ENCODE results near the gene NUP98.

DNA sequence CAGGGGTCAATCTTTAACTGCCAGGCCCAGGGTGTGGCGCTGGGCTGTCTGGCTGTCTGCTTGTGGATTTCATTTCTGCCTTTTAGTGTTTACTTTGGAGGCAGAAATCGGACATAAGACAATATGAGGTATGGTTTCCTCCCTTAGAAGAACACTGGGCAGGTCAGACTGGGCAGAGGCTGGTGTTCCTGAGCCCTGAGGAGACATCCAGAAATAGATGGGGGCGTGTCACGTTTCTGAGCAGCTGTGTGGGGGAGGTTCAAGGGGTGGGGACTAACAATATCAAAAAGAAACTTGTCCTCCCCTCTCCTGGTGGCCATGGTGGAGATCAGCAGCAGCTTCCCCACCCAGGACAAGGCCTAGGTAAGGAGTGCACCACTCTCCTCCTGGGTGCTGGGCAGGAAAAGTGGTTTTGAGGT lies 152.5 kb downstream of the NUP98 start, which contains the start of gene ART1:
- TF ChIP-seq, protein P1, sequence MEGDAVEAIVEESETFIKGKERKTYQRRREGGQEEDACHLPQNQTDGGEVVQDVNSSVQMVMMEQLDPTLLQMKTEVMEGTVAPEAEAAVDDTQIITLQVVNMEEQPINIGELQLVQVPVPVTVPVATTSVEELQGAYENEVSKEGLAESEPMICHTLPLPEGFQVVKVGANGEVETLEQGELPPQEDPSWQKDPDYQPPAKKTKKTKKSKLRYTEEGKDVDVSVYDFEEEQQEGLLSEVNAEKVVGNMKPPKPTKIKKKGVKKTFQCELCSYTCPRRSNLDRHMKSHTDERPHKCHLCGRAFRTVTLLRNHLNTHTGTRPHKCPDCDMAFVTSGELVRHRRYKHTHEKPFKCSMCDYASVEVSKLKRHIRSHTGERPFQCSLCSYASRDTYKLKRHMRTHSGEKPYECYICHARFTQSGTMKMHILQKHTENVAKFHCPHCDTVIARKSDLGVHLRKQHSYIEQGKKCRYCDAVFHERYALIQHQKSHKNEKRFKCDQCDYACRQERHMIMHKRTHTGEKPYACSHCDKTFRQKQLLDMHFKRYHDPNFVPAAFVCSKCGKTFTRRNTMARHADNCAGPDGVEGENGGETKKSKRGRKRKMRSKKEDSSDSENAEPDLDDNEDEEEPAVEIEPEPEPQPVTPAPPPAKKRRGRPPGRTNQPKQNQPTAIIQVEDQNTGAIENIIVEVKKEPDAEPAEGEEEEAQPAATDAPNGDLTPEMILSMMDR (IDR thresholded peaks at IDR 0.05), result peak in 2 of 12 donors; percentile 7 to 17
- TF ChIP-seq POLR2A (IDR thresholded peaks at IDR 0.05), result peak in 1 of 2 donors; percentile 18

All from heart left ventricle (tissue), 13 donors.